H1 (cell line): Measurements from ENCODE around the gene C19orf25.

Experiments
- CTCF ChIP-seq, 3 experiments: IDR thresholded peaks; 1 replicate in 2 of 3; 2 replicates in 1 of 3; pipeline versions ENCODE4 v1.5.1 to v1.6.1; 2011; ENCODE audit warnings: low read length in 3 of 3, mild to moderate bottlenecking in 3 of 3, inconsistent platforms in 2 of 3, low read depth in 1 of 3, moderate library complexity in 1 of 3; ENCODE audit not compliant: insufficient read depth in 1 of 3; ENCODE audit errors: control extremely low read depth in 1 of 3
- MAFK ChIP-seq: IDR thresholded peaks from 2 replicates; pipeline ENCODE4 v1.6.1; 2012; ENCODE audit warnings: low read depth, mild to moderate bottlenecking, improper control_type of control experiment, low read length
- PHF8 ChIP-seq: fragments of 200-600 bp; sonication (generic); conservative IDR thresholded peaks from 2 replicates; pipeline ENCODE4 v1.7.1; 2012; ENCODE audit warnings: low read depth, mild to moderate bottlenecking, inconsistent platforms, low read length, moderate library complexity
- SUZ12 ChIP-seq: fragments of 200-600 bp; sonication (generic); IDR thresholded peaks from 2 replicates; pipeline ENCODE4 v1.6.1; 2012; ENCODE audit warnings: mild to moderate bottlenecking, inconsistent platforms, low read length, moderate library complexity, mixed read lengths
- TBP ChIP-seq: IDR thresholded peaks from 2 replicates; pipeline ENCODE4 v1.6.1; 2011; ENCODE audit warnings: low read depth, low read length, improper control_type of control experiment

GRCh38 chr19:1474011-1474764, 4.8 kb downstream of the C19orf25 start:
- no peak for TF ChIP-seq CTCF (IDR thresholded peaks at IDR 0.05; ENCODE audit: control extremely low read depth in 1 of 3, insufficient read depth in 1 of 3, low read depth in 1 of 3, low read length in 3 of 3)
- TF ChIP-seq MAFK = no peak
- no peak for TF ChIP-seq TBP
- no peak for TF ChIP-seq SUZ12
- TF ChIP-seq PHF8 = no peak
